ENCODE measurements around the gene AFF3. TPM values are rescaled to one million over a fixed set of nuclear protein-coding genes. Genes with fewer than 3 reads are reported as not detected.
A peak's percentile ranks its signal among the peaks of the same experiment; 100 is the strongest.
"Not testable (repeated sequence)": the region's sequence is repeated elsewhere in the genome, so short reads cannot be mapped to it uniquely, and the experiment has no call there.

The AFF3 gene
- total and polyA plus RNA-seq, 2 experiments from 2014 or later: 12.0 to 12.8 TPM

GRCh38 chr2:99936065-99936464, 206.3 kb downstream of the AFF3 start:
- H3K27ac ChIP-seq: no peak overlapping the region
- no peak for TF ChIP-seq CTCF (IDR thresholded peaks at IDR 0.05; ENCODE audit: low read depth, low read length)
- no peak overlapping the region for H3K4me3 ChIP-seq
- H3K27me3 ChIP-seq: no peaks in the 10 kb centered on the region
- H3K9me3 ChIP-seq (ENCODE audit: low read depth): no peaks in the 10 kb centered on the region
- no peaks in the 10 kb centered on the region for H3K36me3 ChIP-seq
- no peak for DNase-seq (ENCODE audit: low read depth in 1 of 2, low spot score in 1 of 2)
- peaks cover 9% of the 10 kb centered on the region for H3K4me1 ChIP-seq (ENCODE audit: low read depth)

GRCh38 chr2:99935662-99936061, 206.7 kb downstream of the AFF3 start:
- TF ChIP-seq CTCF (IDR thresholded peaks at IDR 0.05; ENCODE audit: low read depth, low read length): no peak
- no peaks in the 10 kb centered on the region for H3K36me3 ChIP-seq
- H3K9me3 ChIP-seq (ENCODE audit: low read depth): no peaks in the 10 kb centered on the region
- no peak overlapping the region for H3K4me3 ChIP-seq
- no peak for DNase-seq (ENCODE audit: low read depth in 1 of 2, low spot score in 1 of 2)
- H3K27ac ChIP-seq: no peak overlapping the region
- H3K4me1 ChIP-seq (ENCODE audit: low read depth): peaks cover 9% of the 10 kb centered on the region
- no peaks in the 10 kb centered on the region for H3K27me3 ChIP-seq

- Histone ChIP-seq H3K27me3 (no peaks in the 10 kb centered on the region), H3K9me3 (ENCODE audit: low read depth) (no peaks in the 10 kb centered on the region), H3K36me3 (no peaks in the 10 kb centered on the region), H3K27ac (no peak overlapping the region), H3K4me1 (ENCODE audit: low read depth) (peaks cover 20% of the 10 kb centered on the region), H3K4me3 (no peak overlapping the region)
- no peak for TF ChIP-seq CTCF (IDR thresholded peaks at IDR 0.05; ENCODE audit: low read depth, low read length)
- no peak for DNase-seq (ENCODE audit: low read depth in 1 of 2, low spot score in 1 of 2)
These were observed 208.3 kb downstream of the AFF3 start for GRCh38 chr2:99933894-99934650.

- not testable (repeated sequence) for H3K27me3 ChIP-seq; DNase-seq (ENCODE audit: low read depth in 1 of 2, low spot score in 1 of 2); H3K4me3 ChIP-seq; H3K27ac ChIP-seq; H3K9me3 ChIP-seq (ENCODE audit: low read depth); H3K36me3 ChIP-seq
- peaks cover 24% of the 10 kb centered on the region for H3K4me1 ChIP-seq (ENCODE audit: low read depth)
These were observed 208.9 kb downstream of the AFF3 start for GRCh38 chr2:99933491-99933890.

- TF ChIP-seq CTCF (IDR thresholded peaks at IDR 0.05; ENCODE audit: low read depth, low read length): no peak
- Histone ChIP-seq H3K4me1 (ENCODE audit: low read depth) (peaks cover 17% of the 10 kb centered on the region), H3K27me3 (no peaks in the 10 kb centered on the region), H3K36me3 (no peaks in the 10 kb centered on the region), H3K9me3 (ENCODE audit: low read depth) (no peaks in the 10 kb centered on the region), H3K27ac (no peak overlapping the region), H3K4me3 (no peak overlapping the region)
- peak in 1 of 2 donors; percentile 53 for DNase-seq (ENCODE audit: low read depth in 1 of 2, low spot score in 1 of 2)
These were observed 213.8 kb downstream of the AFF3 start for GRCh38 chr2:99928470-99929053.

- DNase-seq (ENCODE audit: low read depth in 1 of 2, low spot score in 1 of 2); H3K4me3 ChIP-seq; H3K36me3 ChIP-seq; H3K27me3 ChIP-seq; H3K9me3 ChIP-seq (ENCODE audit: low read depth); H3K27ac ChIP-seq: not testable (repeated sequence)
- H3K4me1 ChIP-seq (ENCODE audit: low read depth): peaks cover 17% of the 10 kb centered on the region
These were observed 214.6 kb downstream of the AFF3 start for GRCh38 chr2:99927690-99928207.

All from cardiac muscle cell (in vitro differentiated cells and primary cell).